ENCODE measurements around the gene CNIH2. TPM values are rescaled to one million over a fixed set of nuclear protein-coding genes. Genes with fewer than 3 reads are reported as not detected.
A peak's percentile ranks its signal among the peaks of the same experiment; 100 is the strongest.

CNIH2 gene
- total RNA-seq, 1 donor from 2014 or later = 12.2 TPM

- H3K9me3 ChIP-seq (ENCODE audit: insufficient read depth, low read depth, low read length) = no peaks in the 10 kb centered on the region
- H3K27ac ChIP-seq (ENCODE audit: low read depth, low read length) = no peak overlapping the region
- H3K27me3 ChIP-seq (ENCODE audit: insufficient read depth, low read length) = no peaks in the 10 kb centered on the region
- Mint-ChIP-seq H3K9me3 (ENCODE audit: unreplicated experiment) (no peaks in the 10 kb centered on the region), H3K36me3 (ENCODE audit: low read depth, unreplicated experiment) (no peaks in the 10 kb centered on the region), H3K4me3 (ENCODE audit: unreplicated experiment) (peak overlapping the region; percentile 91), H3K27me3 (ENCODE audit: low read depth, unreplicated experiment) (peaks cover 14% of the 10 kb centered on the region), H3K27ac (ENCODE audit: unreplicated experiment) (peak overlapping the region; percentile 95), H3K4me1 (ENCODE audit: low read depth, unreplicated experiment) (peaks cover 16% of the 10 kb centered on the region)
- H3K36me3 ChIP-seq (ENCODE audit: insufficient read depth, low read length) = no peaks in the 10 kb centered on the region
- no peak for FAIRE-seq
- H3K9ac ChIP-seq (ENCODE audit: low read length) = peak overlapping the region; percentile 76
- DNase-seq (ENCODE audit: low read depth) = no peak
- peak overlapping the region; percentile 65 for H3K4me3 ChIP-seq (ENCODE audit: insufficient read depth, low read depth, low read length)
- peak overlapping the region; percentile 93 for H2AFZ ChIP-seq (ENCODE audit: low read depth, low read length)
- H3K4me2 ChIP-seq (ENCODE audit: low read length) = peak overlapping the region; percentile 92
- H3K4me1 ChIP-seq (ENCODE audit: insufficient read depth, low read length) = peaks cover 31% of the 10 kb centered on the region
- peaks cover 15% of the 10 kb centered on the region for H4K20me1 ChIP-seq (ENCODE audit: insufficient read depth, low read length)
- H3K79me2 ChIP-seq (ENCODE audit: insufficient read depth, low read length) = peaks cover 29% of the 10 kb centered on the region
- no peak for TF ChIP-seq EZH2 (IDR thresholded peaks at IDR 0.05; ENCODE audit: insufficient read depth, low read length)
- TF ChIP-seq CTCF (IDR thresholded peaks at IDR 0.05; ENCODE audit: insufficient read depth, low read depth, low read length) = peak; percentile 87
These were observed 33.5 kb downstream of the CNIH2 start for GRCh38 chr11:66311470-66311964.

- DNase-seq (ENCODE audit: low read depth) (peak; percentile 86), FAIRE-seq (no peak)
- H3K9me3 ChIP-seq (ENCODE audit: insufficient read depth, low read depth, low read length) = no peaks in the 10 kb centered on the region
- peak overlapping the region; percentile 76 for H3K9ac ChIP-seq (ENCODE audit: low read length)
- peaks cover 35% of the 10 kb centered on the region for H3K4me1 ChIP-seq (ENCODE audit: insufficient read depth, low read length)
- Mint-ChIP-seq H3K9me3 (ENCODE audit: unreplicated experiment) (no peaks in the 10 kb centered on the region), H3K4me3 (ENCODE audit: unreplicated experiment) (peak overlapping the region; percentile 91), H3K4me1 (ENCODE audit: low read depth, unreplicated experiment) (peaks cover 16% of the 10 kb centered on the region), H3K36me3 (ENCODE audit: low read depth, unreplicated experiment) (no peaks in the 10 kb centered on the region), H3K27me3 (ENCODE audit: low read depth, unreplicated experiment) (peaks cover 13% of the 10 kb centered on the region), H3K27ac (ENCODE audit: unreplicated experiment) (peak overlapping the region; percentile 95)
- no peaks in the 10 kb centered on the region for H3K36me3 ChIP-seq (ENCODE audit: insufficient read depth, low read length)
- no peaks in the 10 kb centered on the region for H3K27me3 ChIP-seq (ENCODE audit: insufficient read depth, low read length)
- H3K79me2 ChIP-seq (ENCODE audit: insufficient read depth, low read length) = peaks cover 32% of the 10 kb centered on the region
- TF ChIP-seq EZH2 (IDR thresholded peaks at IDR 0.05; ENCODE audit: insufficient read depth, low read length) (no peak), CTCF (IDR thresholded peaks at IDR 0.05; ENCODE audit: insufficient read depth, low read depth, low read length) (no peak)
- peak overlapping the region; percentile 69 for H3K27ac ChIP-seq (ENCODE audit: low read depth, low read length)
- H3K4me2 ChIP-seq (ENCODE audit: low read length) = peak overlapping the region; percentile 92
- peaks cover 15% of the 10 kb centered on the region for H4K20me1 ChIP-seq (ENCODE audit: insufficient read depth, low read length)
- peak overlapping the region; percentile 65 for H3K4me3 ChIP-seq (ENCODE audit: insufficient read depth, low read depth, low read length)
- peak overlapping the region; percentile 93 for H2AFZ ChIP-seq (ENCODE audit: low read depth, low read length)
These were observed 34.1 kb downstream of the CNIH2 start for GRCh38 chr11:66311965-66312548.
